ENCODE results near the gene TTC23. TPM values are rescaled to one million over a fixed set of nuclear protein-coding genes. Genes with fewer than 3 reads are reported as not detected.

Gene TTC23, protein sequence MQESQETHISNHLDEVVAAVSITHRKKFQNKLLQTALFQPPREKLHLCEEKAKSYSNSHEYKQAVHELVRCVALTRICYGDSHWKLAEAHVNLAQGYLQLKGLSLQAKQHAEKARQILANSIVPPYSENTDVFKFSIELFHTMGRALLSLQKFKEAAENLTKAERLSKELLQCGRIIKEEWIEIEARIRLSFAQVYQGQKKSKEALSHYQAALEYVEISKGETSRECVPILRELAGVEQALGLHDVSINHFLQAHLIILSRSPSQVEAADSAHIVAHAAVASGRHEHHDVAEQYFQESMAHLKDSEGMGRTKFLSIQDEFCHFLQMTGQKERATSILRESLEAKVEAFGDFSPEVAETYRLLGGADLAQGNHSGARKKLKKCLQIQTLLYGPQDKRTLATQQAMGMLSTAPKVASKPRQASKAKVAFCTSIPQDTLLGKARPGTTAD
- 7.7 to 10.3 TPM (median 10.1 TPM) in 5 replicates for total RNA-seq (2022; extraction: Qiagen RNA extraction)

DNA sequence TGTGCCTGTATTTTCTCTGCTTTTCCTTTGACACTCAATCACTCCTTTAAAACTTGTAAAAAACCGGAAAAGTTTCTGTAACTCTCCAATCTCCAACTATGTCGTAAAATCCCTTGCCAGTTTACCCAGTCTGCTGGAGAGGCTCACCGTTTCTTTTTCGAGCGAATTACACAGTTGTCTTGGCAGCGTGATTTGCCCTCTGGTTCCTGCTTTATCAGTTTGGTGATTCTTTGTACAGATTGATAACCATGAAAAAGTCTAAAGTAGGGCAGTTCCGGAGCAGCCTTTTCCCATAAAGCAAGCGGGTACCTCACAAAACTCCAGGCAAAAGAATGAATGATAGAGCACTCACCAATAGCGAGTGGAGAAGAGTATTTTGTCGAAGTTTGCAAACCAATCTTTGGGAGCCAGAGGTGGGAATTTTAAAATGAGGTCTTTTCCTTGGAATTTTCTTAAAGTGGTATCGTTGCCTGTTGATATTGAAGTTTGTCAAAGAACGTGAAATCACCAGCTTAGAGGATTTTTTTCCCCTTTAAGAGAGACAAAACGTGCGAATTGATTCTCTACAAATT lies at the start of gene TTC23:
TTC23 (minus strand) TSS at position 312 of the 572 bp plus-strand sequence. CDS start 20,869 bp downstream, outside the sequence.

DNA sequence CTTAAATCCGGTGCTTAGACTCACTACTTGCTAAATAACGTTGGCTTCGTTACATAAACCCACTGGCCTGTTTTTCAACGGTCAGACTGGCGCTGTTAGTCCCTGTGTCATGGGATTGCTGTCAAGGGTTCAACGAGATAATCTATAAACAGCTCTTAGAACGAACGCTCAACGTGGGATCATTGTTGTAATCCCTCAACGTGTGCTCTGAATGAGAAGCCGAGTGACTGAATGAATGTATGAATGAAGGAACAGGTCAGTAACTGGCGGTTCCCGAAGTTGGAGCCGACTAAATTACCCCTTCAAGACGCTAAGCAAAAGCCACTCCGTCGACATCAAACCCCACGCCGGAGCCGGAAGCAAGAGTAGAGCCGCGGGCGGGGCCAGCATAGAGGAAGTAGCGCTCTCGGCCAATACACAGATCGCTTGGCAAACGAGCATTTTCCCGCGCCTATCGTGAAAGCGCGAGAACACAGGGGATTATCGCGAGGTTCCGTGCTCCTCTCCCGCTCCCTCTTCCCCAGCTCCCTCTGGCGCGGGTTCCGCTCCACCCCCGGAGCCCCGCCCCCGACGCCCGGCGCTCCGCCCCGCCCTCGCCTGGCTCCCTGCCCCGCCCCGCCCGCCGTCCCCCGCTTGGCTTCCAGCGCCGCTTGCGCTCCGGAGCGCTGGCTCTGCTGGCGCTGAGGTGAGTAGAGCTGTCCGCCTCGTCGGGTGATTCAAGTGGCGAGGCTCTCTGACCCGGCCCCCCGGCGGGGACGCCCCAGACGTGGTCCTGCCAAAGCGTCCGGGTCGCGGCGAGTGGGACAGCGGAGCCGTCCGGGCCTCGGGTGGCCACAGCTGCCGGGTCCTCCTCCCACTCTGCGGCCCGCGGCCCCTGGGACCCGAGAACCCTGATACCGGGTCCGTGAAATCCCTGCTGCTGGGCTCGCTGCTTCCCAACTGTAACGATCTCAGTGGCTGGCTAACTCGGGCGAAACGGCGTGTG lies 1.8 kb upstream of the TTC23 start, which contains the start of gene LRRC28:
LRRC28 (plus strand) TSS at position 625 of the 985 bp plus-strand sequence. CDS start 4,477 bp downstream, outside the sequence.

DNA sequence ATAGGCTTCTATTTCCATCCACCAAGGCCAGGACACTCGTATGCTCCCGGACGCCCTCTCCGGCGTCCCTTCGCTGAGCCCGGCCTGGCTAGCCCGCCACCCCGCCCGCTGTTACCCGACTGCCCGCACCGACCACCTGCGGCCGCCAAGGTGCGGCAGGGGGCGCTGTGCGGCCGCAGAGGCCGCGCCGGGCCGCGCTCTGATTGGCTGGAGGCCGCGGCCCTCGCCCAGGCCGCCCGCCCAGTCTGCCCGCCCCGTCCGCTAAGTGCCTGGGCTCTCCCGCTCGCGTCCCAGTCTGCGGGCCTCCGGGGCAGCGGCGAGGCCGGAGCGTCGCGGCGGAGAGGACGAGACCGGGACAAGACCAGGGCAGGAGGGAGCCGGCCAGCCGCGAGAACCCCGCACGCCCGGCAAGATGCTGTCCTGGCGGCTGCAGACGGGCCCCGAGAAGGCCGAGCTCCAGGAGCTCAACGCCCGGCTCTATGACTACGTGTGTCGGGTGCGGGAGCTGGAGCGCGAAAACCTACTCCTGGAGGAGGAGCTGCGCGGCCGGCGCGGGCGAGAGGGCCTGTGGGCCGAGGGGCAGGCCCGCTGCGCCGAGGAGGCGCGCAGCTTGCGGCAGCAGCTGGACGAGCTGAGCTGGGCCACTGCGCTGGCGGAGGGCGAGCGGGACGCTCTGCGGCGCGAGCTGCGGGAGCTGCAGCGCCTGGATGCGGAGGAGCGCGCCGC lies 144.4 kb downstream of the TTC23 start, which contains the start of gene SYNM:
SYNM (plus strand) TSS at position 293 of the 726 bp plus-strand sequence; CDS start at position 413, 120 bp downstream.

Other genes with a start within 250 kb of the TTC23 start
- gene PGPEP1L, start 241.8 kb downstream of the TTC23 start, total RNA-seq (2022; extraction: Qiagen RNA extraction) = 0.05 to 0.08 TPM (median 0.06 TPM) in 3 of 5 replicates, not detected in the others
- gene SYNM, start 144.5 kb downstream of the TTC23 start, total RNA-seq (2022; extraction: Qiagen RNA extraction) = 28.0 to 32.4 TPM (median 30.1 TPM) in 5 replicates
- gene LRRC28, start 1.9 kb upstream of the TTC23 start, total RNA-seq (2022; extraction: Qiagen RNA extraction) = 12.5 to 15.2 TPM (median 12.7 TPM) in 5 replicates

Measured in A549 treated with AZD2906 at 1 μM for 4 hours (cell line).